ENCODE data around the gene RIOK1.

DNA sequence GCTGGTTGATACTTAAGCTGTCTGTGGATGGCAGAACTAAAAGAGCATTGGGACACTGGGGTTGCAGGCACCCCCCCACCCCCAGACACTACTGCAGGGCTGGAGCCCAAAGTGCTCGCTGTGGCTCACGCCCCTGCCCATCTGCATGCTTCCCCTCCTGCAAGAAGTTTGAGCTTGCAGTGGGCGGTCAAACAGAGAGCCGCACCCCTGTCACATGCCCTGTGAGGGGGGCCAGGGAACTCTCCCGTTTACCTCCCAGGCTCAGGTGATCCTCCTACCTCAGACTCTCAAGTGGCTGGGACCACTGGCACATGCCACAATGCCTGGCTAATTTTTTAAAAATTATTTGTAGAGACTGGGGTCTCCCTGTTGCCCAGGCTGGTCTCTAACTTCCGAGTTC, 63.3 kb downstream of the RIOK1 start:
- TF ChIP-seq CTCF (conservative IDR thresholded peaks at IDR 0.05; ENCODE audit: low read depth, low read length) (no peak), EZH2 (IDR thresholded peaks at IDR 0.05; ENCODE audit: borderline replicate concordance, low read depth, low read length, poor library complexity, severe bottlenecking) (no peak)
